Measurements from ENCODE around the gene CCDC137. TPM values are rescaled to one million over a fixed set of nuclear protein-coding genes. Genes with fewer than 3 reads are reported as not detected.

The CCDC137 gene
- total and polyA plus RNA-seq, 2 of the 13 experiments (the other 11 are each of a cell fraction or from before 2014, with no cell fraction given) = 14.6 to 39.1 TPM

DNA sequence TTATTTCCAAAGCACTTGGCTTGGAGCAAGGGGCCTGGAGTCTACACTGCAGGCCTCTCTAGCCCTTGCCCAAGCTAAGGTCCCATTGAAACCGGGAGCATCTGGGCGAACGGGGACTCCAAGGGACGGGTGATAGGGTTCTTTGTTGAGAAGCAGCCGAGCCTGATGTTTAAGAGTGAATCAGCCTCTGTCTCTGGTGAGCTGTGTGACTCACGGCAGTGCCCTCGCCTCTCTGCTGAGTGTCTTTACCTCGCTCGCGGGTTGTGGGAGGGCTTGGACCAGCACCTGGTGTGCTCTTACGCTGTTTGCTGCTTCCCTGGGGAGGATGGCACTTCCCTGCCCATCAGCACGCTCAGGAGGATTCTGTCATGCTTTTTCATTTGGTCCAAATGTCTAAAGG, 18.6 kb downstream of the CCDC137 start (continued):
- TF ChIP-seq, protein P1, sequence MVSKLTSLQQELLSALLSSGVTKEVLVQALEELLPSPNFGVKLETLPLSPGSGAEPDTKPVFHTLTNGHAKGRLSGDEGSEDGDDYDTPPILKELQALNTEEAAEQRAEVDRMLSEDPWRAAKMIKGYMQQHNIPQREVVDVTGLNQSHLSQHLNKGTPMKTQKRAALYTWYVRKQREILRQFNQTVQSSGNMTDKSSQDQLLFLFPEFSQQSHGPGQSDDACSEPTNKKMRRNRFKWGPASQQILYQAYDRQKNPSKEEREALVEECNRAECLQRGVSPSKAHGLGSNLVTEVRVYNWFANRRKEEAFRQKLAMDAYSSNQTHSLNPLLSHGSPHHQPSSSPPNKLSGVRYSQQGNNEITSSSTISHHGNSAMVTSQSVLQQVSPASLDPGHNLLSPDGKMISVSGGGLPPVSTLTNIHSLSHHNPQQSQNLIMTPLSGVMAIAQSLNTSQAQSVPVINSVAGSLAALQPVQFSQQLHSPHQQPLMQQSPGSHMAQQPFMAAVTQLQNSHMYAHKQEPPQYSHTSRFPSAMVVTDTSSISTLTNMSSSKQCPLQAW (CRISPR knock-in tag; IDR thresholded peaks at IDR 0.05) = 0 out of 2 replicates have a peak, but pooled peaks have one; percentile 6
- TF ChIP-seq ZFP41 (CRISPR knock-in tag; IDR thresholded peaks at IDR 0.05; ENCODE audit: borderline replicate concordance) (no peak), AHR (CRISPR knock-in tag; IDR thresholded peaks at IDR 0.05) (no peak), ZNF260 (CRISPR knock-in tag; IDR thresholded peaks at IDR 0.05; ENCODE audit: borderline replicate concordance, low read depth) (no peak), POLR2A (IDR thresholded peaks at IDR 0.05; ENCODE audit: insufficient read depth in 1 of 2, low read depth in 2 of 2, low read length in 2 of 2) (peak in 1 of 2 experiments; percentile 22; a peak in 1 of 4 replicates), XRCC5 (optimal IDR thresholded peaks at IDR 0.05; ENCODE audit: low read length) (peak; percentile 65), GTF3A (CRISPR knock-in tag; conservative IDR thresholded peaks at IDR 0.05) (no peak), ZKSCAN8 (CRISPR knock-in tag; IDR thresholded peaks at IDR 0.05; ENCODE audit: borderline replicate concordance) (no peak), ZNF235 (CRISPR knock-in tag; IDR thresholded peaks at IDR 0.05; ENCODE audit: borderline replicate concordance) (no peak)
- TF ChIP-seq, protein P2, sequence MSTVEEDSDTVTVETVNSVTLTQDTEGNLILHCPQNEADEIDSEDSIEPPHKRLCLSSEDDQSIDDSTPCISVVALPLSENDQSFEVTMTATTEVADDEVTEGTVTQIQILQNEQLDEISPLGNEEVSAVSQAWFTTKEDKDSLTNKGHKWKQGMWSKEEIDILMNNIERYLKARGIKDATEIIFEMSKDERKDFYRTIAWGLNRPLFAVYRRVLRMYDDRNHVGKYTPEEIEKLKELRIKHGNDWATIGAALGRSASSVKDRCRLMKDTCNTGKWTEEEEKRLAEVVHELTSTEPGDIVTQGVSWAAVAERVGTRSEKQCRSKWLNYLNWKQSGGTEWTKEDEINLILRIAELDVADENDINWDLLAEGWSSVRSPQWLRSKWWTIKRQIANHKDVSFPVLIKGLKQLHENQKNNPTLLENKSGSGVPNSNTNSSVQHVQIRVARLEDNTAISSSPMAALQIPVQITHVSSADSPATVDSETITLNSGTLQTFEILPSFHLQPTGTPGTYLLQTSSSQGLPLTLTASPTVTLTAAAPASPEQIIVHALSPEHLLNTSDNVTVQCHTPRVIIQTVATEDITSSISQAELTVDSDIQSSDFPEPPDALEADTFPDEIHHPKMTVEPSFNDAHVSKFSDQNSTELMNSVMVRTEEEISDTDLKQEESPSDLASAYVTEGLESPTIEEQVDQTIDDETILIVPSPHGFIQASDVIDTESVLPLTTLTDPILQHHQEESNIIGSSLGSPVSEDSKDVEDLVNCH (CRISPR knock-in tag; IDR thresholded peaks at IDR 0.05) = no peak
- TF ChIP-seq, protein P3, sequence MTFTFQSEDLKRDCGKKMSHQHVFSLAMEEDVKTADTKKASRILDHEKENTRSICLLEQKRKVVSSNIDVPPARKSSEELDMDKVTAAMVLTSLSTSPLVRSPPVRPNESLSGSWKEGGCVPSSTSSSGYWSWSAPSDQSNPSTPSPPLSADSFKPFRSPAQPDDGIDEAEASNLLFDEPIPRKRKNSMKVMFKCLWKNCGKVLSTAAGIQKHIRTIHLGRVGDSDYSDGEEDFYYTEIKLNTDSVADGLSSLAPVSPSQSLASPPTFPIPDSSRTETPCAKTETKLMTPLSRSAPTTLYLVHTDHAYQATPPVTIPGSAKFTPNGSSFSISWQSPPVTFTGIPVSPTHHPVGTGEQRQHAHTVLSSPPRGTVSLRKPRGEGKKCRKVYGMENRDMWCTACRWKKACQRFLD (CRISPR knock-in tag; IDR thresholded peaks at IDR 0.05; ENCODE audit: borderline replicate concordance) = no peak
- TF ChIP-seq, protein P4, sequence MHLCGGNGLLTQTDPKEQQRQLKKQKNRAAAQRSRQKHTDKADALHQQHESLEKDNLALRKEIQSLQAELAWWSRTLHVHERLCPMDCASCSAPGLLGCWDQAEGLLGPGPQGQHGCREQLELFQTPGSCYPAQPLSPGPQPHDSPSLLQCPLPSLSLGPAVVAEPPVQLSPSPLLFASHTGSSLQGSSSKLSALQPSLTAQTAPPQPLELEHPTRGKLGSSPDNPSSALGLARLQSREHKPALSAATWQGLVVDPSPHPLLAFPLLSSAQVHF (CRISPR knock-in tag; IDR thresholded peaks at IDR 0.05) = no peak
- TF ChIP-seq, protein P5, sequence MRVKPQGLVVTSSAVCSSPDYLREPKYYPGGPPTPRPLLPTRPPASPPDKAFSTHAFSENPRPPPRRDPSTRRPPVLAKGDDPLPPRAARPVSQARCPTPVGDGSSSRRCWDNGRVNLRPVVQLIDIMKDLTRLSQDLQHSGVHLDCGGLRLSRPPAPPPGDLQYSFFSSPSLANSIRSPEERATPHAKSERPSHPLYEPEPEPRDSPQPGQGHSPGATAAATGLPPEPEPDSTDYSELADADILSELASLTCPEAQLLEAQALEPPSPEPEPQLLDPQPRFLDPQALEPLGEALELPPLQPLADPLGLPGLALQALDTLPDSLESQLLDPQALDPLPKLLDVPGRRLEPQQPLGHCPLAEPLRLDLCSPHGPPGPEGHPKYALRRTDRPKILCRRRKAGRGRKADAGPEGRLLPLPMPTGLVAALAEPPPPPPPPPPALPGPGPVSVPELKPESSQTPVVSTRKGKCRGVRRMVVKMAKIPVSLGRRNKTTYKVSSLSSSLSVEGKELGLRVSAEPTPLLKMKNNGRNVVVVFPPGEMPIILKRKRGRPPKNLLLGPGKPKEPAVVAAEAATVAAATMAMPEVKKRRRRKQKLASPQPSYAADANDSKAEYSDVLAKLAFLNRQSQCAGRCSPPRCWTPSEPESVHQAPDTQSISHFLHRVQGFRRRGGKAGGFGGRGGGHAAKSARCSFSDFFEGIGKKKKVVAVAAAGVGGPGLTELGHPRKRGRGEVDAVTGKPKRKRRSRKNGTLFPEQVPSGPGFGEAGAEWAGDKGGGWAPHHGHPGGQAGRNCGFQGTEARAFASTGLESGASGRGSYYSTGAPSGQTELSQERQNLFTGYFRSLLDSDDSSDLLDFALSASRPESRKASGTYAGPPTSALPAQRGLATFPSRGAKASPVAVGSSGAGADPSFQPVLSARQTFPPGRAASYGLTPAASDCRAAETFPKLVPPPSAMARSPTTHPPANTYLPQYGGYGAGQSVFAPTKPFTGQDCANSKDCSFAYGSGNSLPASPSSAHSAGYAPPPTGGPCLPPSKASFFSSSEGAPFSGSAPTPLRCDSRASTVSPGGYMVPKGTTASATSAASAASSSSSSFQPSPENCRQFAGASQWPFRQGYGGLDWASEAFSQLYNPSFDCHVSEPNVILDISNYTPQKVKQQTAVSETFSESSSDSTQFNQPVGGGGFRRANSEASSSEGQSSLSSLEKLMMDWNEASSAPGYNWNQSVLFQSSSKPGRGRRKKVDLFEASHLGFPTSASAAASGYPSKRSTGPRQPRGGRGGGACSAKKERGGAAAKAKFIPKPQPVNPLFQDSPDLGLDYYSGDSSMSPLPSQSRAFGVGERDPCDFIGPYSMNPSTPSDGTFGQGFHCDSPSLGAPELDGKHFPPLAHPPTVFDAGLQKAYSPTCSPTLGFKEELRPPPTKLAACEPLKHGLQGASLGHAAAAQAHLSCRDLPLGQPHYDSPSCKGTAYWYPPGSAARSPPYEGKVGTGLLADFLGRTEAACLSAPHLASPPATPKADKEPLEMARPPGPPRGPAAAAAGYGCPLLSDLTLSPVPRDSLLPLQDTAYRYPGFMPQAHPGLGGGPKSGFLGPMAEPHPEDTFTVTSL (CRISPR knock-in tag; IDR thresholded peaks at IDR 0.05; ENCODE audit: borderline replicate concordance) = no peak
